ENCODE results near the gene LIN7A.

DNA sequence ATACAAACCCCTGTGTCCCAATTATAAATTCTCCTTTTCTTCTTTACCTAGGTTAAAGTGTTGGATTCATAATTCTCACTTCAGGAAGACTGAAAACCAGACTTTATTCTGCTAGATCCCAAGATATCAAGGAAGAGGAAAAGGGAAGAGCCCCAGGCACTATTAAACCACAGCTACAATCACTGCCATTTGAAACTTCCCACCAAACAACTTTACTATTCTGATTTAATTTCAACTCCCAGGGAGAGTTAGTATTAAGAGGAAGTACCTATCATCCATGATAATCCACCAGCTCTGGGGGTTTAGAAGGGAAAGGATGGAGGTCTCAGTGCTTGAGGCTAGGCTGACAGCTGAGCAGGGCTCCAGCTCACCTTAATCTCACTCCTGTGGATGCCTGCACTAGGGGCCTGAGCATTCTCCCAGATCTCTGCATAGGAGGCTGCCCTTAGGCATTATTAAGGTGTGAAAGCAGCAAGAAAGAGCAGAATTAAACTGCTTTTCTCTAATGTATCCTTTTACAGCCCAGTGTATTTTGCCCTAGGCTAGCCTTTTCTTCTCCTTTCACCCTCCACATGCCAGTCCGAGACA, 168.1 kb downstream of the LIN7A start:
- TF ChIP-seq, protein P1, sequence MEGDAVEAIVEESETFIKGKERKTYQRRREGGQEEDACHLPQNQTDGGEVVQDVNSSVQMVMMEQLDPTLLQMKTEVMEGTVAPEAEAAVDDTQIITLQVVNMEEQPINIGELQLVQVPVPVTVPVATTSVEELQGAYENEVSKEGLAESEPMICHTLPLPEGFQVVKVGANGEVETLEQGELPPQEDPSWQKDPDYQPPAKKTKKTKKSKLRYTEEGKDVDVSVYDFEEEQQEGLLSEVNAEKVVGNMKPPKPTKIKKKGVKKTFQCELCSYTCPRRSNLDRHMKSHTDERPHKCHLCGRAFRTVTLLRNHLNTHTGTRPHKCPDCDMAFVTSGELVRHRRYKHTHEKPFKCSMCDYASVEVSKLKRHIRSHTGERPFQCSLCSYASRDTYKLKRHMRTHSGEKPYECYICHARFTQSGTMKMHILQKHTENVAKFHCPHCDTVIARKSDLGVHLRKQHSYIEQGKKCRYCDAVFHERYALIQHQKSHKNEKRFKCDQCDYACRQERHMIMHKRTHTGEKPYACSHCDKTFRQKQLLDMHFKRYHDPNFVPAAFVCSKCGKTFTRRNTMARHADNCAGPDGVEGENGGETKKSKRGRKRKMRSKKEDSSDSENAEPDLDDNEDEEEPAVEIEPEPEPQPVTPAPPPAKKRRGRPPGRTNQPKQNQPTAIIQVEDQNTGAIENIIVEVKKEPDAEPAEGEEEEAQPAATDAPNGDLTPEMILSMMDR (IDR thresholded peaks at IDR 0.05): no peak
- TF ChIP-seq POLR2AphosphoS5 (IDR thresholded peaks at IDR 0.05): no peak
